IPS DF 4.7 (cell line): ENCODE results near the gene NGF.
"Not testable (repeated sequence)": the region's sequence is repeated elsewhere in the genome, so short reads cannot be mapped to it uniquely, and the experiment has no call there.

ENCODE experiments used
- DNase-seq: peaks from one replicate; pipeline ENCODE4 v3.0.0-alpha.2; 2013; ENCODE audit warnings: low spot score; ENCODE audit errors: extremely low read depth

NGF gene

GRCh38 chr1:115337633-115338456 is at the start of gene NGF:
TSS of gene NGF (minus strand) at chr1:115338249. CDS start at chr1:115286795, 51,454 bp downstream.
- DNase-seq: peak; percentile 22

GRCh38 chr1:115383455-115383854 is 45.4 kb upstream of the NGF start:
- DNase-seq: not testable (repeated sequence)

- no peak for DNase-seq
These were observed 41.9 kb upstream of the NGF start for GRCh38 chr1:115379943-115380342.

GRCh38 chr1:115377411-115377810 is 39.4 kb upstream of the NGF start:
- DNase-seq: no peak

GRCh38 chr1:115374598-115374997 is 36.5 kb upstream of the NGF start:
- no peak for DNase-seq

- DNase-seq: no peak
These were observed 35.3 kb upstream of the NGF start for GRCh38 chr1:115373305-115373704.

- no peak for DNase-seq
These were observed 27.7 kb upstream of the NGF start for GRCh38 chr1:115365738-115366137.

GRCh38 chr1:115364780-115365155 is 26.7 kb upstream of the NGF start:
- DNase-seq: no peak

- no peak for DNase-seq
These were observed 26.2 kb upstream of the NGF start for GRCh38 chr1:115364046-115364779.

- no peak for DNase-seq
These were observed 25.1 kb upstream of the NGF start for GRCh38 chr1:115363171-115363570.

- DNase-seq: not testable (repeated sequence)
These were observed 22.6 kb upstream of the NGF start for GRCh38 chr1:115360505-115361129.

GRCh38 chr1:115359787-115360452 is 21.9 kb upstream of the NGF start:
- DNase-seq: not testable (repeated sequence)

GRCh38 chr1:115356356-115356755 is 18.3 kb upstream of the NGF start:
- DNase-seq: no peak

- no peak for DNase-seq
These were observed 17.0 kb upstream of the NGF start for GRCh38 chr1:115355069-115355468.

- DNase-seq: no peak
These were observed 13.1 kb upstream of the NGF start for GRCh38 chr1:115351143-115351542.

GRCh38 chr1:115348636-115349035 is 10.6 kb upstream of the NGF start:
- DNase-seq: no peak

GRCh38 chr1:115347282-115347681 is 9.2 kb upstream of the NGF start:
- DNase-seq: no peak

- no peak for DNase-seq
These were observed 5.2 kb upstream of the NGF start for GRCh38 chr1:115343200-115343737.

- no peak for DNase-seq
These were observed 3.9 kb upstream of the NGF start for GRCh38 chr1:115341948-115342347.

- DNase-seq: no peak
These were observed 2.8 kb upstream of the NGF start for GRCh38 chr1:115340879-115341278.

GRCh38 chr1:115338457-115338820 is 390 bp upstream of the NGF start:
- DNase-seq: no peak

GRCh38 chr1:115337276-115337632 is 795 bp downstream of the NGF start:
- DNase-seq: no peak
